Naive thymus-derived CD8-positive, alpha-beta T cell (primary cell): ENCODE measurements around the gene AJUBA. TPM values are rescaled to one million over a fixed set of nuclear protein-coding genes. Genes with fewer than 3 reads are reported as not detected.

Experiments used
- ATAC-seq, 2 donors: fragments of 150-1000 bp; cut with Tn5 transposase in 1 of 2; sonication (Bioruptor Pico), chemical (Tn5 transposase) in 1 of 2; 1 replicate in 1 of 2; 2 replicates in 1 of 2; pipeline ENCODE4 v1.10.0; 2021; ENCODE audit warnings: mild to moderate bottlenecking in 2 of 2, moderate library complexity in 2 of 2
- POLR2A ChIA-PET: fragments of 350-600 bp; sonication (Branson Sonifier 250); formaldehyde crosslinking; loops from one replicate; lab custom pipeline; 2021; ENCODE audit warnings: antibody characterized with exemption; lab: Charles Lee
- DNase-seq, 10 donors: peaks; one replicate each; pipeline versions ENCODE4 v3.0.0 to v3.0.0-alpha.2; 2020 to 2022
- H3K27ac Mint-ChIP-seq, 10 donors: one replicate each; pipeline ENCODE4 v1.8.0; 2020 to 2022; ENCODE audit warnings: mild to moderate bottlenecking in 10 of 10, mixed read lengths in 10 of 10, moderate library complexity in 4 of 10, inconsistent platforms in 1 of 10
- H3K27me3 Mint-ChIP-seq, 5 donors: one replicate each; pipeline ENCODE4 v1.8.0; 2021 to 2022; ENCODE audit warnings: mixed read lengths in 5 of 5
- H3K36me3 Mint-ChIP-seq, 3 donors: one replicate each; pipeline ENCODE4 v1.8.0; 2020 to 2022; ENCODE audit warnings: mixed read lengths in 3 of 3, mild to moderate bottlenecking in 2 of 3, inconsistent platforms in 1 of 3
- H3K4me1 Mint-ChIP-seq, 4 donors: one replicate each; pipeline ENCODE4 v1.8.0; 2021 to 2022; ENCODE audit warnings: mixed read lengths in 4 of 4
- H3K4me3 Mint-ChIP-seq, 10 donors: one replicate each; pipeline ENCODE4 v1.8.0; 2020 to 2022; ENCODE audit warnings: mild to moderate bottlenecking in 10 of 10, mixed read lengths in 10 of 10, moderate library complexity in 6 of 10, inconsistent platforms in 1 of 10
- H3K9me3 Mint-ChIP-seq, 9 donors: one replicate each; pipeline ENCODE4 v1.8.0; 2020 to 2022; ENCODE audit warnings: mixed read lengths in 9 of 9, mild to moderate bottlenecking in 3 of 9, inconsistent platforms in 1 of 9, moderate library complexity in 1 of 9
- polyA plus RNA-seq, 3 donors: library from polyadenylated mRNA; unstranded; fragments of 300-500 nt; fragmentation: Illumina TruSeq; gene quantifications; one replicate each; pipeline ENCODE4 v1.2.3, GENCODE V29; 2021
- total RNA-seq, 8 experiments: library from RNA in 2 of 8; stranded (reverse) in 2 of 8; gene quantifications; one replicate each; pipeline ENCODE4 v1.2.3 and lab custom pipeline; 2021 to 2026

Gene AJUBA
- total and polyA plus RNA-seq, 5 experiments from 2014 or later, result 0.05 to 1.9 (median 1.2) TPM

DNA sequence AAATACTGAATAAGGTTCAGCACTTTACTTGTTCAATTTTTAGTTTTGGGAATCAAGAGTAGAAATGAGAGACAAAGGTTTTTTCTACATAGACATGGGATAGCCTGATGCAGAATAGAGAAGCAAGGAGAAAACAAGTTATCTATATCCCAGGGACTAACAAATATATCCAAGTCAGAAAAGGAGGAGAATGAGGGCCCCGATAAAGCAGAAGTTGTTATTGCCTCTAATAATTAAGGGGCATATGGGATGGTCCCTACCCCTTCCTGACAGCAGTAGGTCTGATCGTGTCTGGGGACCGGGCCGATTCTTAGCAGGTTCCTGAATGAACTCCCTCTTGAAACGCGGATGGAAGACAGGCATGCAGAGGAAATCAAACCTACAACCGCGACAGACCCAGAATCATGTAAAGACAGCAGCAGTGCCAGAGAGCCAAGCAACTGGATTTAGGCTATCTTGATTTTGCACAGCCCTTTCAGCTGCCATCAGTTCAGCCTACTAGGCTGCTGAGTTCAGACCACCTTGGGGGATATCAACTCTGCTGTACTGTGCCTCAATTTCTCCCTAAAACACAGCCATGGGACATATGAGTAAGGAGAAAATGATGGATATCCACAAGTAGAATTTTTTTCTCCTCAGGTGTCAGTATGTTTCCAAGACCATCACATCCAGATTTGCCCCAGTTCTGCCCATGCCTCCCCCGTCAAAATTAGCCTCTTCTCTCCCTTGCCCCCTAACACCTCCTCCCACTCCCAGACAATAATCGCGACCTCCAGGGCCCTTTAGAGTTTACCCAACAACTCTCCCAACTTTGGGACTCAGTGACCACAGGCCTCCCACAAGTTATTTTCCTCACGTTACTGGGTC, 53.9 kb downstream of the AJUBA start:
- POLR2A ChIA-PET, result interaction anchor here (0.6 to 3.7 kb wide), 14 partner anchors 10 to 1205 kb away, joined by 3 to 55 read pairs (median 4); partner anchors contain the start of genes AJUBA, HAUS4, LRP10 and PABPN1
- no peak for DNase-seq
- Mint-ChIP-seq H3K36me3 (peaks cover 0 to 34% (median 15%) of the 10 kb centered on the region in 3 donors), H3K9me3 (no peaks in the 10 kb centered on the region), H3K27ac (no peak overlapping the region), H3K27me3 (no peaks in the 10 kb centered on the region), H3K4me1 (peaks cover 7 to 15% (median 9%) of the 10 kb centered on the region in 4 donors), H3K4me3 (no peak overlapping the region)
- ATAC-seq, result no peak

DNA sequence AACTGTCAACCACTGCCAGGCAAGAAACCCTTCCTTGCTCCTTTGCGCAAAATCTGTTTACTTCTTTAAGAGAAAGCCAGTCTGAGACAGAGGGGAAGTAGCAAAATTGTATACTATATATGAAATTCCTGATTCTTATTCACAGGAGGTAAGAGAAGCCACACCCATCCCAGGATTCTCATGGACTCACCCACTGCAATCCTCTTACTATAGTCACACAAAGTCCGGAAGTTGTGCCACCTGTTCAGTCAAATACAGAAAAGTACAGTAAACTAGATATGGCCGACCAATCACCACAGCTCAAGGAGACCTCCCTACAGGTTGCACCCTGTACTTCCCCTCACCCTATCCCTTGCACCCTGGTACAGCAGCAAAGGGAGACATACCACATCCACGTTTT, 56.0 kb downstream of the AJUBA start:
- POLR2A ChIA-PET, result no interaction called here

DNA sequence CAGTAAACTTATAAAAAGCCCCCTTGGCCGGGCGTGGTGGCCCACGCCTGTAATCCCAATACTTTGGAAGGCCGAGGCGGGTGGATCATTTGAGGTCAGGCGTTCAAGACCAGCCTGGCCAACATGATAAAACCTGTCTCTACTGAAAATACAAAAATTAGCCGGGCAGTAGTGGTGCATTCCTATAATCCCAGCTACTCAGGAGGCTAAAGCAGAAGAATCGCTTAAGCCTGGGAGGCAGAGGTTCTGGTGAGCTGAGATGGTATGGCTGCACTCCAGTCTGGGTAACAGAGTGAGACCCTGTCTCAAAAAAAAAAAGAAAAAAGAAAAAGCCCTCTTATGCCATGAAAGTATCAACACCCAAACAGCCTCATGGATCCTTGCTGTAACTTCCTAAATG, 56.8 kb downstream of the AJUBA start:
- DNase-seq (no peak), ATAC-seq (no peak)
- H3K27ac Mint-ChIP-seq, result no peak overlapping the region
- no peak overlapping the region for H3K4me3 Mint-ChIP-seq
- H3K4me1 Mint-ChIP-seq, result peaks cover 4 to 7% (median 6%) of the 10 kb centered on the region in 4 donors
- H3K36me3 Mint-ChIP-seq, result peaks cover 0 to 56% (median 30%) of the 10 kb centered on the region in 3 donors
- no peaks in the 10 kb centered on the region for H3K9me3 Mint-ChIP-seq
- POLR2A ChIA-PET, result interaction anchor here (0.7 kb wide), 1 partner anchor 89 kb away, joined by 3 read pairs; no protein-coding TSS in a partner anchor
- H3K27me3 Mint-ChIP-seq, result no peaks in the 10 kb centered on the region

More for the DNA sequence above, 56.0 kb downstream of the AJUBA start:
- Mint-ChIP-seq H3K9me3 (no peaks in the 10 kb centered on the region), H3K27ac (no peak overlapping the region), H3K36me3 (peaks cover 0 to 52% (median 23%) of the 10 kb centered on the region in 3 donors), H3K27me3 (no peaks in the 10 kb centered on the region), H3K4me1 (peaks cover 4 to 7% (median 6%) of the 10 kb centered on the region in 4 donors), H3K4me3 (peak overlapping the region in 1 of 10 donors; percentile 38)
- DNase-seq, result no peak
- no peak for ATAC-seq

DNA sequence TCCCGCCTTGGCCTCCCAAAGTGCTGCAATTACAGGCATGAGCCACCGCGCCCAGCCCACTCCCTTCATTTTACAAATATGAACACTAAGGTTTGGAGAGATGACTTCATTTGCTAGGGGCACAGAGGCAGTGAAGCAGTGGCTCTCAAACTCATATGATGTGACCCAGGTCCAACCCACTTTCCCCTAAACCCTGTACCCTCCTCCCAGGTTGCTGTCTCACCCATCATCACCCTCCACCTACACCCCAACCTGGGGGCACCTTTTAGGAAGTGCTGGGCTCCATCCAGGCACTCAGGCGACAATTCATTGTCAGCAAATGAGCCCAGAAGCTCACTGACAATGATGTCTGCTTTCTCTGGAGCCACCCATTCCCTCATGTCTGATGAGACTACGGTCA, 58.6 kb downstream of the AJUBA start:
- H3K36me3 Mint-ChIP-seq, result peaks cover 4 to 58% (median 33%) of the 10 kb centered on the region in 3 donors
- peaks cover 7 to 20% (median 13%) of the 10 kb centered on the region in 4 donors for H3K4me1 Mint-ChIP-seq
- POLR2A ChIA-PET, result interaction anchor here (0.6 kb wide), 1 partner anchor 26 kb away, joined by 5 read pairs; no protein-coding TSS in a partner anchor
- no peak for DNase-seq
- no peak for ATAC-seq
- H3K9me3 Mint-ChIP-seq, result peaks cover 0 to 3% (median 0%) of the 10 kb centered on the region in 9 donors
- H3K27ac Mint-ChIP-seq, result peak overlapping the region in 1 of 10 donors; percentile 28
- no peak overlapping the region for H3K4me3 Mint-ChIP-seq
- H3K27me3 Mint-ChIP-seq, result peaks cover 0 to 4% (median 0%) of the 10 kb centered on the region in 5 donors

DNA sequence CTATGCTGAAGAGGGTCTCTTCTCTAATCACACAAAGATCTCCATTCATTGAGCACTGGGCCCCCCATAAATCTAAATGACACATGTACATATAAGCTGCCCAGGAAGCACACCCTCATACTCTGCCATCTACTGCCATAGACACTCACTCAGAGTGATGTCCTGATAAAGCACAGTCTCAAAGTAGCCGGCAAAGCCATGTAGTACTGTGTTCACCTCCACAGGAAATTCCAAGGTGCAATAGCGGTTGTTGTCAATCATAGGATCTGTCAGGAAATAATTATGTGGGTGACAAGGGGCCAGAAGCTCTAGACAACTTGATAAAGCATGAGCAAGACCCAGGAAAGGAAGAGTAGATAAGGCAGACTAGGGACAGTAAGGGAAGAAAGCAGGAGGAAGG, 60.1 kb downstream of the AJUBA start:
- H3K9me3 Mint-ChIP-seq, result peaks cover 0 to 3% (median 0%) of the 10 kb centered on the region in 9 donors
- POLR2A ChIA-PET, result no interaction called here
- DNase-seq (no peak), ATAC-seq (no peak)
- peak overlapping the region in 3 of 10 donors; percentile 42 to 54 (median 51) for H3K27ac Mint-ChIP-seq
- H3K4me3 Mint-ChIP-seq, result no peak overlapping the region
- H3K27me3 Mint-ChIP-seq, result peaks cover 0 to 5% (median 0%) of the 10 kb centered on the region in 5 donors
- peaks cover 15 to 30% (median 24%) of the 10 kb centered on the region in 4 donors for H3K4me1 Mint-ChIP-seq
- peaks cover 4 to 62% (median 35%) of the 10 kb centered on the region in 3 donors for H3K36me3 Mint-ChIP-seq

Other genes with a start within 250 kb of the AJUBA start
- 100 to 1,000 TPM; 159 to 166 TPM for gene OXA1L, start 215.9 kb downstream of the AJUBA start, total RNA-seq
- gene OXA1L, start 215.9 kb downstream of the AJUBA start, polyA plus RNA-seq, result 10 to 100 TPM; 56.3 to 67.4 (median 57.1) TPM
- gene SLC7A7, start 167.1 kb downstream of the AJUBA start, total RNA-seq, result 1 to 10 TPM; 2.6 to 3.5 TPM
- under 1 TPM; 0.13 to 0.46 (median 0.26) TPM for gene SLC7A7, start 167.1 kb downstream of the AJUBA start, polyA plus RNA-seq
- 10 to 100 TPM; 69.9 to 75.3 TPM for gene MRPL52, start 152.7 kb downstream of the AJUBA start, total RNA-seq
- 100 to 1,000 TPM; 120 to 155 (median 148) TPM for gene MRPL52, start 152.7 kb downstream of the AJUBA start, polyA plus RNA-seq
- 1 to 10 TPM; 2.5 to 3.3 TPM for gene MMP14, start 146.0 kb downstream of the AJUBA start, total RNA-seq
- gene MMP14, start 146.0 kb downstream of the AJUBA start, polyA plus RNA-seq, result not detected
- 10 to 100 TPM; 70.5 to 72.6 TPM for gene LRP10, start 110.8 kb downstream of the AJUBA start, total RNA-seq
- 10 to 100 TPM; 49.4 to 67.5 (median 52.2) TPM for gene LRP10, start 110.8 kb downstream of the AJUBA start, polyA plus RNA-seq
- 1 to 10 TPM; 4.8 to 5.7 TPM for gene REM2, start 99.3 kb downstream of the AJUBA start, total RNA-seq
- gene REM2, start 99.3 kb downstream of the AJUBA start, polyA plus RNA-seq, result under 1 TPM; 0.15 to 0.72 (median 0.29) TPM
- 100 to 1,000 TPM; 143 to 148 TPM for gene RBM23, start 63.4 kb downstream of the AJUBA start, total RNA-seq
- 10 to 100 TPM; 42.2 to 62.8 (median 59.6) TPM for gene RBM23, start 63.4 kb downstream of the AJUBA start, polyA plus RNA-seq
- gene PRMT5, start 53.2 kb downstream of the AJUBA start, total RNA-seq, result 10 to 100 TPM; 37.7 to 38.8 TPM
- gene PRMT5, start 53.2 kb downstream of the AJUBA start, polyA plus RNA-seq, result 10 to 100 TPM; 42.4 to 67.3 (median 62.2) TPM
- gene HAUS4, start 25.5 kb downstream of the AJUBA start, total RNA-seq, result 10 to 100 TPM; 24.4 to 26.7 TPM
- 10 to 100 TPM; 27.1 to 31.7 (median 29.8) TPM for gene HAUS4, start 25.5 kb downstream of the AJUBA start, polyA plus RNA-seq
- 10 to 100 TPM; 16.8 to 17.3 TPM for gene C14orf93, start 27.6 kb upstream of the AJUBA start, total RNA-seq
- 10 to 100 TPM in 1 of 3 donors, 1 to 10 TPM in 2; 5.6 to 10.9 (median 7.5) TPM for gene C14orf93, start 27.6 kb upstream of the AJUBA start, polyA plus RNA-seq
- 10 to 100 TPM; 30.2 to 35.8 TPM for gene PSMB5, start 52.3 kb upstream of the AJUBA start, total RNA-seq
- gene PSMB5, start 52.3 kb upstream of the AJUBA start, polyA plus RNA-seq, result 10 to 100 TPM; 33.2 to 49.7 (median 37.9) TPM
- gene PSMB11, start 59.7 kb upstream of the AJUBA start, total RNA-seq, result under 1 TPM; 0.23 to 0.36 TPM
- under 1 TPM in 1 of 3 donors, not detected in 2; 0.12 TPM for gene PSMB11, start 59.7 kb upstream of the AJUBA start, polyA plus RNA-seq
- 1 to 10 TPM in 1 of 2 experiments, under 1 TPM in 1; 0.96 to 1.2 TPM for gene CDH24, start 75.0 kb upstream of the AJUBA start, total RNA-seq
- gene CDH24, start 75.0 kb upstream of the AJUBA start, polyA plus RNA-seq, result under 1 TPM; 0.06 to 0.31 (median 0.09) TPM
- gene ACIN1, start 112.6 kb upstream of the AJUBA start, total RNA-seq, result 100 to 1,000 TPM; 311 to 322 TPM
- 10 to 100 TPM in 1 of 3 donors, 1 to 10 TPM in 2; 6.3 to 14.1 (median 8.6) TPM for gene ACIN1, start 112.6 kb upstream of the AJUBA start, polyA plus RNA-seq
- 10 to 100 TPM; 39.4 to 49.0 TPM for gene C14orf119, start 113.0 kb upstream of the AJUBA start, total RNA-seq
- gene C14orf119, start 113.0 kb upstream of the AJUBA start, polyA plus RNA-seq, result 100 to 1,000 TPM in 1 of 3 donors, 10 to 100 TPM in 2; 62.7 to 122 (median 78.5) TPM
- not detected for gene CIROP, start 122.4 kb upstream of the AJUBA start, total RNA-seq
- gene CIROP, start 122.4 kb upstream of the AJUBA start, polyA plus RNA-seq, result not detected
- 1 to 10 TPM; 1.5 to 1.8 TPM for gene CEBPE, start 136.7 kb upstream of the AJUBA start, total RNA-seq
- 1 to 10 TPM in 2 of 3 donors, under 1 TPM in 1; 0.66 to 2.4 (median 1.6) TPM for gene CEBPE, start 136.7 kb upstream of the AJUBA start, polyA plus RNA-seq
- 1 to 10 TPM; 7.2 to 7.9 TPM for gene SLC7A8, start 201.1 kb upstream of the AJUBA start, total RNA-seq
- 10 to 100 TPM in 2 of 3 donors, 1 to 10 TPM in 1; 4.0 to 12.8 (median 10.9) TPM for gene SLC7A8, start 201.1 kb upstream of the AJUBA start, polyA plus RNA-seq